Measurements from ENCODE around the gene PARS2.

PARS2 gene

GRCh38 chr1:54714881-54715492, 49.3 kb downstream of the PARS2 start:
- no peak for FAIRE-seq
- TF ChIP-seq CTCF (IDR thresholded peaks at IDR 0.05; ENCODE audit: insufficient read depth, missing control alignments): no peak
- DNase-seq (ENCODE audit: insufficient read length, low spot score): no peak

GRCh38 chr1:54711536-54711935, 52.8 kb downstream of the PARS2 start:
- DNase-seq (ENCODE audit: insufficient read length, low spot score): no peak
- FAIRE-seq: no peak
- no peak for TF ChIP-seq CTCF (IDR thresholded peaks at IDR 0.05; ENCODE audit: insufficient read depth, missing control alignments)

GRCh38 chr1:54710841-54711240, 53.5 kb downstream of the PARS2 start:
- DNase-seq (ENCODE audit: insufficient read length, low spot score) (no peak), FAIRE-seq (no peak)
- TF ChIP-seq CTCF (IDR thresholded peaks at IDR 0.05; ENCODE audit: insufficient read depth, missing control alignments): no peak

GRCh38 chr1:54710434-54710833, 53.9 kb downstream of the PARS2 start:
- DNase-seq (ENCODE audit: insufficient read length, low spot score): no peak
- FAIRE-seq: no peak
- no peak for TF ChIP-seq CTCF (IDR thresholded peaks at IDR 0.05; ENCODE audit: insufficient read depth, missing control alignments)

- no peak for TF ChIP-seq CTCF (IDR thresholded peaks at IDR 0.05; ENCODE audit: insufficient read depth, missing control alignments)
- FAIRE-seq (no peak), DNase-seq (ENCODE audit: insufficient read length, low spot score) (no peak)
These were observed 54.6 kb downstream of the PARS2 start for GRCh38 chr1:54709547-54710292.

- no peak for DNase-seq (ENCODE audit: insufficient read length, low spot score)
- no peak for FAIRE-seq
- TF ChIP-seq CTCF (IDR thresholded peaks at IDR 0.05; ENCODE audit: insufficient read depth, missing control alignments): no peak
These were observed 55.9 kb downstream of the PARS2 start for GRCh38 chr1:54708385-54708784.
